Measurements from ENCODE around the gene SELENOM.
"Not testable (repeated sequence)": the region's sequence is repeated elsewhere in the genome, so short reads cannot be mapped to it uniquely, and the experiment has no call there.

The SELENOM gene

DNA sequence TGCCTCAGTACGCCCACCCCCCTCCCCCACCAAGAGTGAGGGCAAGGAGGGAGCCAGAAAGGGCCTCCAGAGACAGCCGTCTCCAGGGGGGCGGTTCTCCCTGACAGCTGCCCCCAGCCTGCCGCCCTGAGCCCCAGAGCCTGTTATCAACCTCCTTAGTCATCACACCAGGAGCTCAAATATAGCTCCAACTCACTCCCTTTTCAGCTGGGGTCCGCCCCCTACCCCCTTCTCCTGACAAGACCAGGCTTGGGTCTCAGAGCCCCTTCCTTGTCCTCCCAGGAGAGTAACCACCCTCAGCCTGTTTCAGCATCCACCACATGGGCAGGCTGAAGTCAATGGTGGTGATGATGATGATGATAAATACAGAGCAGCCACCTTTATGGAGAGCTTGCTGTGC is 12.9 kb upstream of the SELENOM start:
- H2BK5ac ChIP-seq (ENCODE audit: low read depth, low read length, poor library complexity, severe bottlenecking), result no peak overlapping the region
- H3K36me3 ChIP-seq (ENCODE audit: control insufficient read depth in 1 of 2, insufficient read depth in 2 of 2, low read depth in 1 of 2, low read length in 2 of 2), result no peaks in the 10 kb centered on the region
- H2AK5ac ChIP-seq (ENCODE audit: low read length, severe bottlenecking), result no peak overlapping the region
- no peaks in the 10 kb centered on the region for H3K9me3 ChIP-seq (ENCODE audit: control insufficient read depth, low read length)
- H3K27ac ChIP-seq (ENCODE audit: low read length, poor library complexity, severe bottlenecking), result no peak overlapping the region
- no peak overlapping the region for H3K23ac ChIP-seq (ENCODE audit: low read length in 2 of 2)
- H3K27me3 ChIP-seq (ENCODE audit: control insufficient read depth in 1 of 2, insufficient read depth in 1 of 2, low read length in 2 of 2), result peaks cover 4 to 36% of the 10 kb centered on the region in 2 experiments
- H3K4ac ChIP-seq (ENCODE audit: low read depth in 1 of 2, low read length in 2 of 2), result no peak overlapping the region
- H3K18ac ChIP-seq (ENCODE audit: low read depth in 1 of 2, low read length in 2 of 2), result no peak overlapping the region
- H3K9ac ChIP-seq (ENCODE audit: low read length), result no peak overlapping the region
- H3K79me1 ChIP-seq (replicated peaks; ENCODE audit: low read length, poor library complexity, severe bottlenecking), result no peaks in the 10 kb centered on the region
- 42% methylated on average over 4 of the region's 5 CpGs for WGBS
- no peak overlapping the region for H2BK12ac ChIP-seq (ENCODE audit: low read length in 2 of 2)
- H3K4me2 ChIP-seq (ENCODE audit: low read length, poor library complexity, severe bottlenecking), result no peak overlapping the region
- no peak overlapping the region for H2BK15ac ChIP-seq (ENCODE audit: low read depth, poor library complexity, severe bottlenecking)
- H3K14ac ChIP-seq (ENCODE audit: low read length in 2 of 2), result no peak overlapping the region
- no peak overlapping the region for H2BK120ac ChIP-seq (ENCODE audit: low read depth, low read length)
- H3K4me1 ChIP-seq (ENCODE audit: control insufficient read depth, insufficient read depth, low read depth, low read length), result peaks cover 12% of the 10 kb centered on the region
- DNase-seq, result no peak
- H4K8ac ChIP-seq (ENCODE audit: low read length), result no peak overlapping the region
- H2AFZ ChIP-seq (ENCODE audit: low read depth, low read length), result no peak overlapping the region
- no peak overlapping the region for H4K91ac ChIP-seq (ENCODE audit: low read length)
- no peak overlapping the region for H3K4me3 ChIP-seq (ENCODE audit: insufficient read depth in 1 of 2, low read depth in 1 of 2, low read length in 2 of 2)

DNA sequence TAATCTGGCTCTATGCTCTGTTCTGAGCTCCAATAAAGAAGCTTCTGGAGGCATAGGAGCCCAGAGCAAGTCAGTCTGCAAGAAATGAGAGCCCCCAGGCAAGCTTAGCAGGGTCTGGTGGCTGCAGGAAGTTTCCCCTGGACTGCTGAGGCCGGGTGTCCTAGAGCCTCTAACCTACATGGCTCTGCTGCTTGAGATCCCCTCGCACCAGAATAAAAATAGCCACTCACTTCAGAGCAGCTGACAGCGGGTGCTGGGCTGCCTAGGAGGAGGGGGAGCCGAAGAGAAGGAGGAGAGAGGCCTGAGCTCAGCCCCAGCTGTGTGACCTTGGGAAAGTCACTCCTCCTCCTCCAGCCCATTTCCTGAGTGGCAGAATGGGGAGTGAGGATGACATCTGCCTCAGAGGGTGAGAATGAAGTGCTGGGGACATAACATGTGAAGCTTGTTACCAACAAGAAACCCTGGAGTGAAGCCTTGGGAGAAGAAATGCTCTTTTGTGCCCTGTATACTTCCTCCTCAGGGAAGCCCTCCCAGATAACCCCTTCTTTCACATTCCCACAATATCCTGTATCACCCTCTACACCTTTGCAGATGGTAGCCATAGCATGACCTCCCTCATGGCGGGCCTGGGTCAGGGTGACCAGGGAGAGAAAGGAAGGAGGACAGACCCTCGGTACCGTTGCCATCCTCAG is 11.8 kb upstream of the SELENOM start:
- Histone ChIP-seq H2AFZ (ENCODE audit: low read depth, low read length) (no peak overlapping the region), H2BK12ac (ENCODE audit: low read length in 2 of 2) (no peak overlapping the region), H3K36me3 (ENCODE audit: control insufficient read depth in 1 of 2, insufficient read depth in 2 of 2, low read depth in 1 of 2, low read length in 2 of 2) (no peaks in the 10 kb centered on the region), H3K9ac (ENCODE audit: low read length) (no peak overlapping the region), H3K14ac (ENCODE audit: low read length in 2 of 2) (no peak overlapping the region), H3K27me3 (ENCODE audit: control insufficient read depth in 1 of 2, insufficient read depth in 1 of 2, low read length in 2 of 2) (peaks cover 0 to 27% of the 10 kb centered on the region in 2 experiments), H3K4me1 (ENCODE audit: control insufficient read depth, insufficient read depth, low read depth, low read length) (peaks cover 12% of the 10 kb centered on the region), H4K8ac (ENCODE audit: low read length) (no peak overlapping the region), H4K91ac (ENCODE audit: low read length) (no peak overlapping the region), H2BK5ac (ENCODE audit: low read depth, low read length, poor library complexity, severe bottlenecking) (no peak overlapping the region), H2BK120ac (ENCODE audit: low read depth, low read length) (no peak overlapping the region), H3K27ac (ENCODE audit: low read length, poor library complexity, severe bottlenecking) (no peak overlapping the region), H2BK15ac (ENCODE audit: low read depth, poor library complexity, severe bottlenecking) (no peak overlapping the region), H3K18ac (ENCODE audit: low read depth in 1 of 2, low read length in 2 of 2) (no peak overlapping the region), H3K4me2 (ENCODE audit: low read length, poor library complexity, severe bottlenecking) (no peak overlapping the region), H3K4me3 (ENCODE audit: insufficient read depth in 1 of 2, low read depth in 1 of 2, low read length in 2 of 2) (no peak overlapping the region), H3K9me3 (ENCODE audit: control insufficient read depth, low read length) (no peaks in the 10 kb centered on the region), H2AK5ac (ENCODE audit: low read length, severe bottlenecking) (no peak overlapping the region), H3K79me1 (replicated peaks; ENCODE audit: low read length, poor library complexity, severe bottlenecking) (no peaks in the 10 kb centered on the region), H3K23ac (ENCODE audit: low read length in 2 of 2) (no peak overlapping the region), H3K4ac (ENCODE audit: low read depth in 1 of 2, low read length in 2 of 2) (no peak overlapping the region)
- 70% methylated on average over 5 of the region's 7 CpGs for WGBS
- DNase-seq, result no peak

DNA sequence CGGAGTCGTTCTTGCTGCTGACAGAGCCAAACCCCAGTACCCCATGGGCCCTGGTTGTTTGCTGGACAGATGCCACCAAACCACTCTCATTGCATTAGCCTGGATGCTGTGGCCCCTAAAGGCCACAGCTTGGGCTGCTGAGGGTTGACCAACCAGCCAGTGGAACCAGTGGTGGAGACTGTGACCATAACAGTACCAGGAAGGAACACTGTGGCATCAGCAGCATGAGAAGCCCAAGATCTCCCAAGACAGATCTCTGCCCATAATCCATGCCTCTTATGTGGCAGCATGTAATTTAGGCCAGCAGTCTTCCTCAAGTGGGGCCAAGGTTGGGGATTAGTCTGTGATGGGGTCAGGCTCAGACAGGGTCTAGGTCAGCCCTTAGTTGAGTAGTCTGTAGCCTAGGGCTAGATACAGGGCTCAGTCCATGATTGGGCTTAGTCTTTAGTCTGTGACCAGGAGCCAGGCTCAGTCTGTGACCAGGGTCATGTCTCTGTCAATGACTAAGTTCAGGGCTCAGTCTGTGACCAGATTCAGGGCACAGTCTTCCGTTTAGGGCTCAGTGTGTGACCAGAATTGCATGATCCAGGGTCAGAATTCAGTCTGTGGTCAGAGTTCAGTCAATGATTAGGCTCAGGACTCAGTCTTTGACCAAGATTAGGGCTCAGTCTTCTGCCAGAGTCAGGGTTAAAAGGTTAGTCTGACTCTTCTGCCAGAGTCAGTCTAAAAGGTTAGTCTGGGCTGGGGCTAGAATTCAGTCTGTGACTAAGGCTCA is 10.9 kb upstream of the SELENOM start:
- Histone ChIP-seq H2BK12ac (ENCODE audit: low read length in 2 of 2) (no peak overlapping the region), H3K9me3 (ENCODE audit: control insufficient read depth, low read length) (no peaks in the 10 kb centered on the region), H3K4me3 (ENCODE audit: insufficient read depth in 1 of 2, low read depth in 1 of 2, low read length in 2 of 2) (no peak overlapping the region), H3K9ac (ENCODE audit: low read length) (no peak overlapping the region), H3K27ac (ENCODE audit: low read length, poor library complexity, severe bottlenecking) (no peak overlapping the region), H3K4me1 (ENCODE audit: control insufficient read depth, insufficient read depth, low read depth, low read length) (peaks cover 9% of the 10 kb centered on the region), H2BK15ac (ENCODE audit: low read depth, poor library complexity, severe bottlenecking) (no peak overlapping the region), H2AK5ac (ENCODE audit: low read length, severe bottlenecking) (no peak overlapping the region), H3K79me1 (replicated peaks; ENCODE audit: low read length, poor library complexity, severe bottlenecking) (no peaks in the 10 kb centered on the region), H2AFZ (ENCODE audit: low read depth, low read length) (no peak overlapping the region), H3K36me3 (ENCODE audit: control insufficient read depth in 1 of 2, insufficient read depth in 2 of 2, low read depth in 1 of 2, low read length in 2 of 2) (no peaks in the 10 kb centered on the region), H4K8ac (ENCODE audit: low read length) (no peak overlapping the region), H3K18ac (ENCODE audit: low read depth in 1 of 2, low read length in 2 of 2) (no peak overlapping the region), H2BK5ac (ENCODE audit: low read depth, low read length, poor library complexity, severe bottlenecking) (no peak overlapping the region), H3K27me3 (ENCODE audit: control insufficient read depth in 1 of 2, insufficient read depth in 1 of 2, low read length in 2 of 2) (peaks cover 0 to 17% of the 10 kb centered on the region in 2 experiments), H3K23ac (ENCODE audit: low read length in 2 of 2) (no peak overlapping the region), H3K4ac (ENCODE audit: low read depth in 1 of 2, low read length in 2 of 2) (no peak overlapping the region), H3K4me2 (ENCODE audit: low read length, poor library complexity, severe bottlenecking) (no peak overlapping the region), H4K91ac (ENCODE audit: low read length) (no peak overlapping the region), H2BK120ac (ENCODE audit: low read depth, low read length) (no peak overlapping the region), H3K14ac (ENCODE audit: low read length in 2 of 2) (no peak overlapping the region)
- WGBS, result 82% methylated on average over 3 of the region's 3 CpGs
- no peak for DNase-seq

DNA sequence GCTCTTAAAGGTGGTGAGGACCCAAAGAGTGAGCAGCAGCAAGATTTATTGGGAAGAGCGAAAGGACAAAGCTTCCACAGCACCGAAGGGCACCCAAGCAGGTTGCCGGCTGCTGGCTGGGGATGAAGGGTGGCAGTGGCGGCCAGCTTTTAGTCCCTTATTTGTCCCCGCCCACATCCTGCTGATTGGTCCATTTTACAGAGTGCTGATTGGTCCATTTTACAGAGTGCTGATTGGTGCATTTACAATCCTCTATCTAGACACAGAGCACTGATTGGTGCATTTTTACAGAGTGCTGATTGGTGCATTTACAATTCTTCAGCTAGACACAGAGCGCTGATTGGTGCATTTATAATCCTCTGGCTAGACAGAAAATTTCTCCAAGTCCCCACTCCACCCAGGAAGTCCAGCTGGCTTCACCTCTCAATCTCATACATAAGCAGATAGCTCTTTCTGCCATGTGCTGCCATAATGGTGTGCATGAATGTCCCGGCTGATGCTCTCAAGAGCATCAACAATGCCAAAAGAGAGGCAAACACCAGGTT is 5.3 kb upstream of the SELENOM start:
- H3K36me3 ChIP-seq (ENCODE audit: control insufficient read depth in 1 of 2, insufficient read depth in 2 of 2, low read depth in 1 of 2, low read length in 2 of 2); H4K91ac ChIP-seq (ENCODE audit: low read length); H3K27ac ChIP-seq (ENCODE audit: low read length, poor library complexity, severe bottlenecking); H2BK15ac ChIP-seq (ENCODE audit: low read depth, poor library complexity, severe bottlenecking); H3K27me3 ChIP-seq (ENCODE audit: control insufficient read depth in 1 of 2, insufficient read depth in 1 of 2, low read length in 2 of 2); H2BK12ac ChIP-seq (ENCODE audit: low read length in 2 of 2); H3K9me3 ChIP-seq (ENCODE audit: control insufficient read depth, low read length); H3K4me1 ChIP-seq (ENCODE audit: control insufficient read depth, insufficient read depth, low read depth, low read length); H3K4me3 ChIP-seq (ENCODE audit: insufficient read depth in 1 of 2, low read depth in 1 of 2, low read length in 2 of 2); H3K4me2 ChIP-seq (ENCODE audit: low read length, poor library complexity, severe bottlenecking); H2AK5ac ChIP-seq (ENCODE audit: low read length, severe bottlenecking); H2AFZ ChIP-seq (ENCODE audit: low read depth, low read length); H3K9ac ChIP-seq (ENCODE audit: low read length); H3K14ac ChIP-seq (ENCODE audit: low read length in 2 of 2); H2BK120ac ChIP-seq (ENCODE audit: low read depth, low read length); H3K4ac ChIP-seq (ENCODE audit: low read depth in 1 of 2, low read length in 2 of 2); H3K79me1 ChIP-seq (replicated peaks; ENCODE audit: low read length, poor library complexity, severe bottlenecking); DNase-seq; H3K18ac ChIP-seq (ENCODE audit: low read depth in 1 of 2, low read length in 2 of 2); H4K8ac ChIP-seq (ENCODE audit: low read length); H3K23ac ChIP-seq (ENCODE audit: low read length in 2 of 2); H2BK5ac ChIP-seq (ENCODE audit: low read depth, low read length, poor library complexity, severe bottlenecking): not testable (repeated sequence)
- WGBS, result 98% methylated on average over 7 of the region's 7 CpGs

All from mesenchymal stem cell (in vitro differentiated cells and primary cell).